ELR (cell line): ENCODE measurements around the gene ACAA2.
"Not testable (repeated sequence)": the region's sequence is repeated elsewhere in the genome, so short reads cannot be mapped to it uniquely, and the experiment has no call there.

Experiments used
- DNase-seq: peaks from one replicate; pipeline ENCODE4 v3.0.0-alpha.2; 2015; ENCODE audit warnings: low read depth

Gene ACAA2

GRCh38 chr18:49812286-49813068 is 856 bp downstream of the ACAA2 start:
- no peak for DNase-seq

GRCh38 chr18:49811151-49811938 is 2.0 kb downstream of the ACAA2 start:
- no peak for DNase-seq

GRCh38 chr18:49808553-49809191 is 4.7 kb downstream of the ACAA2 start:
- DNase-seq, result not testable (repeated sequence)

GRCh38 chr18:49804096-49804495 is 9.2 kb downstream of the ACAA2 start:
- no peak for DNase-seq

- DNase-seq, result no peak
Measured at GRCh38 chr18:49802623-49803022, 10.7 kb downstream of the ACAA2 start.

- not testable (repeated sequence) for DNase-seq
Measured at GRCh38 chr18:49800491-49800890, 12.8 kb downstream of the ACAA2 start.

GRCh38 chr18:49799806-49800205 is 13.5 kb downstream of the ACAA2 start:
- DNase-seq, result not testable (repeated sequence)

- DNase-seq, result no peak
Measured at GRCh38 chr18:49798001-49798400, 15.3 kb downstream of the ACAA2 start.

GRCh38 chr18:49795612-49796552 is 17.5 kb downstream of the ACAA2 start:
- DNase-seq, result peak; percentile 34

GRCh38 chr18:49794743-49795142 is 18.6 kb downstream of the ACAA2 start:
- no peak for DNase-seq

- not testable (repeated sequence) for DNase-seq
Measured at GRCh38 chr18:49789560-49790134, 23.7 kb downstream of the ACAA2 start.

- peak; percentile 35 for DNase-seq
Measured at GRCh38 chr18:49788327-49788898, 24.9 kb downstream of the ACAA2 start.

- DNase-seq, result no peak
Measured at GRCh38 chr18:49786019-49786720, 27.2 kb downstream of the ACAA2 start.

GRCh38 chr18:49784427-49785185 is 28.7 kb downstream of the ACAA2 start:
- DNase-seq, result no peak

- not testable (repeated sequence) for DNase-seq
Measured at GRCh38 chr18:49783631-49784030, 29.7 kb downstream of the ACAA2 start.

GRCh38 chr18:49778826-49779465 is 34.4 kb downstream of the ACAA2 start:
- no peak for DNase-seq

GRCh38 chr18:49769047-49769728 is 44.1 kb downstream of the ACAA2 start:
- DNase-seq, result no peak

GRCh38 chr18:49768051-49768391 is 45.3 kb downstream of the ACAA2 start:
- DNase-seq, result peak; percentile 62
